IMR-90 (cell line): ENCODE measurements around the gene MED4. TPM values are rescaled to one million over a fixed set of nuclear protein-coding genes. Genes with fewer than 3 reads are reported as not detected.
A peak's percentile ranks its signal among the peaks of the same experiment; 100 is the strongest.

Source experiments
- ATAC-seq: fragments of 200-7000 bp; cut with Tn5 transposase; 2 replicates; pipeline ENCODE4 v1.9.1; 2020; ENCODE audit warnings: low read depth, mild to moderate bottlenecking, moderate library complexity
- BruUV-seq: library from RNA; stranded (reverse); fragments of 400-500 nt; replicated peaks from 2 replicates; lab custom pipeline; 2021; lab: Mats Ljungman, UMichigan
- CTCF ChIA-PET: fragments of 300-600 bp; formaldehyde crosslinking; extraction: SDS; loops from one replicate; lab custom pipeline; 2021; ENCODE audit warnings: antibody characterized with exemption; lab: Yijun Ruan, JAX
- POLR2A ChIA-PET: fragments of 300-600 bp; sonication (Branson Sonifier 250); formaldehyde crosslinking; loops from one replicate; lab custom pipeline; 2022; ENCODE audit warnings: antibody characterized with exemption; ENCODE audit not compliant: unreplicated experiment; lab: Charles Lee
- DNase-seq: peaks from one replicate; pipeline ENCODE4 v3.0.0; 2013
- H2AFZ ChIP-seq: replicated peaks from 2 replicates; pipeline ENCODE3; 2013; ENCODE audit warnings: low read length, mild to moderate bottlenecking; ENCODE audit not compliant: poor library complexity
- H2AK5ac ChIP-seq: 2 replicates; pipeline ENCODE4 v1.6.1; 2013; ENCODE audit warnings: low read depth, low read length, inconsistent platforms
- H2AK9ac ChIP-seq: replicated peaks from 2 replicates; pipeline ENCODE3; 2013; ENCODE audit warnings: mild to moderate bottlenecking, low read depth, low read length, moderate library complexity; ENCODE audit not compliant: poor library complexity
- H2BK120ac ChIP-seq: 2 replicates; pipeline ENCODE4 v1.6.1; 2013; ENCODE audit warnings: low read depth, low read length, inconsistent platforms
- H2BK15ac ChIP-seq: 3 replicates; pipeline ENCODE4 v1.6.1; 2013; ENCODE audit warnings: low read depth, low read length, inconsistent platforms
- H2BK20ac ChIP-seq: 2 replicates; pipeline ENCODE4 v1.6.1; 2013; ENCODE audit warnings: low read depth, mild to moderate bottlenecking, inconsistent platforms, low read length, moderate library complexity
- H2BK5ac ChIP-seq: 2 replicates; pipeline ENCODE4 v1.6.1; 2013; ENCODE audit warnings: mild to moderate bottlenecking, low read depth, low read length, inconsistent platforms; ENCODE audit not compliant: poor library complexity, severe bottlenecking
- H3K14ac ChIP-seq: replicated peaks from 2 replicates; pipeline ENCODE4 v1.6.1; 2013; ENCODE audit warnings: low read depth, low read length, inconsistent platforms
- H3K18ac ChIP-seq: 2 replicates; pipeline ENCODE4 v1.6.1; 2013; ENCODE audit warnings: low read depth, low read length, control low read depth
- H3K23ac ChIP-seq: 2 replicates; pipeline ENCODE4 v1.6.1; 2013; ENCODE audit warnings: low read depth, low read length, inconsistent platforms
- H3K27ac ChIP-seq: 2 replicates; pipeline ENCODE4 v1.5.1; 2013; ENCODE audit warnings: mild to moderate bottlenecking, control low read depth, low read length; ENCODE audit not compliant: insufficient read depth
- H3K27me3 ChIP-seq: 2 replicates; pipeline ENCODE4 v1.6.1; 2013; ENCODE audit warnings: low read length; ENCODE audit not compliant: control insufficient read depth, insufficient read depth
- H3K36me3 ChIP-seq: 2 replicates; pipeline ENCODE4 v1.6.1; 2013; ENCODE audit warnings: low read length, mixed read lengths; ENCODE audit not compliant: control insufficient read depth, insufficient read depth
- H3K4ac ChIP-seq: 2 replicates; pipeline ENCODE4 v1.6.1; 2013; ENCODE audit warnings: low read depth, low read length, inconsistent platforms
- H3K4me1 ChIP-seq: 2 replicates; pipeline ENCODE4 v1.6.1; 2013; ENCODE audit warnings: low read length, mixed read lengths; ENCODE audit not compliant: control insufficient read depth, insufficient read depth
- H3K4me2 ChIP-seq: 2 replicates; pipeline ENCODE4 v1.6.1; 2013; ENCODE audit warnings: low read depth, mild to moderate bottlenecking, control low read depth, low read length, moderate library complexity
- H3K4me3 ChIP-seq: 2 replicates; pipeline ENCODE4 v1.5.1; 2013; ENCODE audit warnings: low read depth, mild to moderate bottlenecking, control low read depth, low read length, moderate library complexity; ENCODE audit not compliant: insufficient read depth
- H3K56ac ChIP-seq: 2 replicates; pipeline ENCODE4 v1.6.1; 2013; ENCODE audit warnings: low read length, inconsistent platforms; ENCODE audit not compliant: insufficient read depth; ENCODE audit errors: extremely low read depth
- H3K79me1 ChIP-seq, 2 experiments: 2 replicates each; pipeline ENCODE4 v1.6.1; 2013; ENCODE audit warnings: low read length in 2 of 2, inconsistent platforms in 1 of 2, low read depth in 1 of 2
- H3K9ac ChIP-seq: 2 replicates; pipeline ENCODE4 v1.6.1; 2013; ENCODE audit warnings: low read depth, low read length, control low read depth
- H3K9me1 ChIP-seq: 2 replicates; pipeline ENCODE4 v1.6.1; 2013; ENCODE audit warnings: low read length, inconsistent platforms; ENCODE audit not compliant: insufficient read depth
- H3K9me3 ChIP-seq: 2 replicates; pipeline ENCODE4 v1.6.1; 2013; ENCODE audit warnings: low read length; ENCODE audit not compliant: control insufficient read depth, insufficient read depth
- H4K20me1 ChIP-seq: 2 replicates; pipeline ENCODE4 v1.6.1; 2013; ENCODE audit warnings: low read length, inconsistent platforms; ENCODE audit not compliant: insufficient read depth
- H4K5ac ChIP-seq: 2 replicates; pipeline ENCODE4 v1.6.1; 2013; ENCODE audit warnings: mild to moderate bottlenecking, low read depth, low read length, control low read depth
- H4K8ac ChIP-seq, 2 experiments: 2 replicates each; pipeline ENCODE4 v1.6.1; 2013; ENCODE audit warnings: low read depth in 2 of 2, low read length in 2 of 2, control low read depth in 1 of 2, inconsistent platforms in 1 of 2
- H4K91ac ChIP-seq: 2 replicates; pipeline ENCODE4 v1.6.1; 2013; ENCODE audit warnings: low read depth, low read length, inconsistent platforms; ENCODE audit not compliant: insufficient read depth
- BHLHE40 ChIP-seq: fragments of 150-350 bp; IDR thresholded peaks from 2 replicates; pipeline ENCODE4 v1.6.1; 2016; ENCODE audit warnings: mild to moderate bottlenecking, low read depth, low read length
- CEBPB ChIP-seq: IDR thresholded peaks from 2 replicates; pipeline ENCODE4 v1.6.1; 2012; ENCODE audit warnings: low read depth, low read length, improper control_type of control experiment
- CHD1 ChIP-seq: IDR thresholded peaks from 2 replicates; pipeline ENCODE4 v1.6.1; 2012; ENCODE audit warnings: low read depth, low read length, improper control_type of control experiment
- ELK1 ChIP-seq: fragments of 150-350 bp; IDR thresholded peaks from 2 replicates; pipeline ENCODE4 v1.6.1; 2016; ENCODE audit warnings: low read depth, mild to moderate bottlenecking, low read length, moderate library complexity, borderline replicate concordance
- FOS ChIP-seq: fragments of 150-350 bp; IDR thresholded peaks from 2 replicates; pipeline ENCODE4 v1.6.1; 2016; ENCODE audit warnings: low read depth, low read length
- MAFK ChIP-seq: IDR thresholded peaks from 2 replicates; pipeline ENCODE4 v1.6.1; 2012; ENCODE audit warnings: low read depth, low read length, improper control_type of control experiment
- MAZ ChIP-seq: IDR thresholded peaks from 2 replicates; pipeline ENCODE4 v1.6.1; 2012; ENCODE audit warnings: low read depth, mild to moderate bottlenecking, low read length, improper control_type of control experiment, moderate library complexity, borderline replicate concordance
- MXI1 ChIP-seq: IDR thresholded peaks from 2 replicates; pipeline ENCODE4 v1.6.1; 2012; ENCODE audit warnings: low read depth, mild to moderate bottlenecking, low read length, moderate library complexity, borderline replicate concordance
- NFE2L2 ChIP-seq: fragments of 150-350 bp; IDR thresholded peaks from 2 replicates; pipeline ENCODE4 v1.6.1; 2016; ENCODE audit warnings: low read depth, mild to moderate bottlenecking, low read length
- POLR2A ChIP-seq: IDR thresholded peaks from 2 replicates; pipeline ENCODE4 v1.6.1; 2012; ENCODE audit warnings: mild to moderate bottlenecking, low read depth, low read length
- RAD21 ChIP-seq: IDR thresholded peaks from 2 replicates; pipeline ENCODE4 v1.6.1; 2012; ENCODE audit warnings: low read length, improper control_type of control experiment
- RCOR1 ChIP-seq: IDR thresholded peaks from 2 replicates; pipeline ENCODE4 v1.6.1; 2012; ENCODE audit warnings: mild to moderate bottlenecking, low read length, improper control_type of control experiment; ENCODE audit not compliant: insufficient replicate concordance
- RFX5 ChIP-seq: IDR thresholded peaks from 2 replicates; pipeline ENCODE4 v1.8.0; 2012; ENCODE audit warnings: low read depth, mild to moderate bottlenecking, low read length, moderate library complexity
- SMC3 ChIP-seq: fragments of 150-350 bp; IDR thresholded peaks from 2 replicates; pipeline ENCODE4 v1.6.1; 2016; ENCODE audit warnings: low read depth, mild to moderate bottlenecking, antibody characterized with exemption, low read length, moderate library complexity
- WGBS, 2 experiments: methylation state at CpG; one replicate each; pipeline versions ENCODE4 v1.1.5 to v1.1.7; 2013; ENCODE audit warnings: missing lambda C conversion rate in 2 of 2; ENCODE audit not compliant: insufficient read length in 1 of 2; ENCODE audit errors: extremely low coverage in 2 of 2; 5-methylcytosine and 5-hydroxymethylcytosine counted together
- dilution Hi-C: fragments of 300-500 bp; cut with HindIII; formaldehyde crosslinking; loops from one replicate; pipeline ENCODE4 v1.14.3; 2018; ENCODE audit warnings: low sequenced_read_pairs; ENCODE audit not compliant: unreplicated experiment
- in situ Hi-C: fragments of 300-500 bp; cut with MboI; formaldehyde crosslinking; loops from 3 replicates; pipeline ENCODE4 v1.14.3; 2019; ENCODE audit warnings: low sequenced_read_pairs, inconsistent platforms, mixed read lengths
- intact Hi-C: fragments of 100-400 bp; cut with micrococcal nuclease; formaldehyde crosslinking; loops from 2 replicates; pipeline ENCODE4 v1.10.0; 2022
- polyA plus RNA-seq, 3 experiments: library from polyadenylated mRNA; depleted of rRNA; stranded (reverse); fragments of >200 nt; gene quantifications; 2 replicates each; pipeline ENCODE4 v1.2.3, GENCODE V29; 2012; ENCODE audit warnings: low replicate concordance in 1 of 3
- total RNA-seq: library from RNA; depleted of rRNA; stranded (reverse); fragments of >200 nt; gene quantifications from 2 replicates; pipeline ENCODE4 v1.2.3, GENCODE V29; 2012
- TF ChIP-seq, protein P1 (sequence below): fragments of 150-350 bp; IDR thresholded peaks from 2 replicates; pipeline ENCODE4 v1.6.1; 2017; ENCODE audit warnings: mild to moderate bottlenecking, antibody characterized with exemption, low read length, low read depth
- TF ChIP-seq, protein P2 (sequence below): conservative IDR thresholded peaks from 2 replicates; pipeline ENCODE4 v1.5.1; 2012; ENCODE audit warnings: mild to moderate bottlenecking, low read depth, low read length, improper control_type of control experiment

Gene MED4
- total and polyA plus RNA-seq, 2 of the 4 experiments (the other 2 are of a cell fraction), result 25.3 to 40.5 TPM

- no peak overlapping the region for H2BK120ac ChIP-seq
- ATAC-seq, result peak; percentile 24; the same call in 1 of the 2 replicates
- no peak overlapping the region for H3K9ac ChIP-seq
- CTCF ChIA-PET, result interaction anchor here (0.6 to 1.5 kb wide), 2 partner anchors 37 to 638 kb away, joined by 3 to 6 read pairs; partner anchors contain the start of gene MED4
- H3K4me1 ChIP-seq, result peaks cover 2% of the 10 kb centered on the region; the same call in 1 of the 2 replicates
- peak overlapping the region; percentile 47; the same call in 1 of the 2 replicates for H3K18ac ChIP-seq
- no peak overlapping the region for H2AK9ac ChIP-seq
- no peak overlapping the region for H4K8ac ChIP-seq
- no peaks in the 10 kb centered on the region for H3K9me3 ChIP-seq
- in situ Hi-C loops, result no loop called here
- no peak overlapping the region for H3K4me3 ChIP-seq
- POLR2A ChIA-PET, result no interaction called here
- H2AFZ ChIP-seq, result no peak overlapping the region
- no peak for DNase-seq
- intact Hi-C loops, result no loop called here
- no peak overlapping the region for H3K27ac ChIP-seq
- no peak overlapping the region for H3K4ac ChIP-seq
- no CpG with 5 or more reads among the region's 2 CpGs for WGBS, 2 experiments
- TF ChIP-seq FOS (no peak), RCOR1 (no peak), BHLHE40 (no peak), MAFK (no peak), POLR2A (no peak), MXI1 (no peak), ELK1 (no peak), RFX5 (no peak), CHD1 (no peak), MAZ (no peak), SMC3 (no peak), RAD21 (no peak), CEBPB (no peak), NFE2L2 (no peak)
- TF ChIP-seq, protein P1, sequence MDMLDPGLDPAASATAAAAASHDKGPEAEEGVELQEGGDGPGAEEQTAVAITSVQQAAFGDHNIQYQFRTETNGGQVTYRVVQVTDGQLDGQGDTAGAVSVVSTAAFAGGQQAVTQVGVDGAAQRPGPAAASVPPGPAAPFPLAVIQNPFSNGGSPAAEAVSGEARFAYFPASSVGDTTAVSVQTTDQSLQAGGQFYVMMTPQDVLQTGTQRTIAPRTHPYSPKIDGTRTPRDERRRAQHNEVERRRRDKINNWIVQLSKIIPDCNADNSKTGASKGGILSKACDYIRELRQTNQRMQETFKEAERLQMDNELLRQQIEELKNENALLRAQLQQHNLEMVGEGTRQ, result no peak
- TF ChIP-seq, protein P2, sequence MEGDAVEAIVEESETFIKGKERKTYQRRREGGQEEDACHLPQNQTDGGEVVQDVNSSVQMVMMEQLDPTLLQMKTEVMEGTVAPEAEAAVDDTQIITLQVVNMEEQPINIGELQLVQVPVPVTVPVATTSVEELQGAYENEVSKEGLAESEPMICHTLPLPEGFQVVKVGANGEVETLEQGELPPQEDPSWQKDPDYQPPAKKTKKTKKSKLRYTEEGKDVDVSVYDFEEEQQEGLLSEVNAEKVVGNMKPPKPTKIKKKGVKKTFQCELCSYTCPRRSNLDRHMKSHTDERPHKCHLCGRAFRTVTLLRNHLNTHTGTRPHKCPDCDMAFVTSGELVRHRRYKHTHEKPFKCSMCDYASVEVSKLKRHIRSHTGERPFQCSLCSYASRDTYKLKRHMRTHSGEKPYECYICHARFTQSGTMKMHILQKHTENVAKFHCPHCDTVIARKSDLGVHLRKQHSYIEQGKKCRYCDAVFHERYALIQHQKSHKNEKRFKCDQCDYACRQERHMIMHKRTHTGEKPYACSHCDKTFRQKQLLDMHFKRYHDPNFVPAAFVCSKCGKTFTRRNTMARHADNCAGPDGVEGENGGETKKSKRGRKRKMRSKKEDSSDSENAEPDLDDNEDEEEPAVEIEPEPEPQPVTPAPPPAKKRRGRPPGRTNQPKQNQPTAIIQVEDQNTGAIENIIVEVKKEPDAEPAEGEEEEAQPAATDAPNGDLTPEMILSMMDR, result no peak
- peaks cover 5% of the 10 kb centered on the region; the same call in 1 of the 2 replicates for H3K27me3 ChIP-seq
- no peak overlapping the region for H4K91ac ChIP-seq
- no peak overlapping the region for H2AK5ac ChIP-seq
- no peak overlapping the region for H2BK20ac ChIP-seq
- H3K36me3 ChIP-seq, result no peaks in the 10 kb centered on the region
- no peaks in the 10 kb centered on the region for H4K20me1 ChIP-seq
- BruUV-seq, result no TSS peak
- H3K79me1 ChIP-seq, result no peaks in the 10 kb centered on the region
- no peak overlapping the region for H2BK15ac ChIP-seq
- H2BK5ac ChIP-seq, result no peak overlapping the region
- H3K9me1 ChIP-seq, result no peaks in the 10 kb centered on the region
- H3K4me2 ChIP-seq, result no peak overlapping the region
- H3K56ac ChIP-seq, result no peak overlapping the region
- dilution Hi-C loops, result no loop called here
- no peak overlapping the region for H3K23ac ChIP-seq
- no peak overlapping the region for H3K14ac ChIP-seq
- no peak overlapping the region for H4K5ac ChIP-seq
Measured at GRCh38 chr13:48131533-48131932, 36.6 kb upstream of the MED4 start.
